Activated naive CD4-positive, alpha-beta T cell treated with anti-CD3 and anti-CD28 coated beads, Interleukin-2, amount 50 U/mL, for 24 hours (primary cell): ENCODE measurements around the gene CLN6.

ENCODE experiments used
- H3K27ac Mint-ChIP-seq: one replicate; pipeline ENCODE4 v1.8.0; 2021; ENCODE audit warnings: mild to moderate bottlenecking, mixed read lengths
- H3K27me3 Mint-ChIP-seq: one replicate; pipeline ENCODE4 v1.8.0; 2021; ENCODE audit warnings: mixed read lengths
- H3K36me3 Mint-ChIP-seq: one replicate; pipeline ENCODE4 v1.8.0; 2021; ENCODE audit warnings: mixed read lengths
- H3K4me1 Mint-ChIP-seq: one replicate; pipeline ENCODE4 v1.8.0; 2021; ENCODE audit warnings: mixed read lengths
- H3K4me3 Mint-ChIP-seq: one replicate; pipeline ENCODE4 v1.8.0; 2021; ENCODE audit warnings: mild to moderate bottlenecking, mixed read lengths
- H3K9me3 Mint-ChIP-seq: one replicate; pipeline ENCODE4 v1.8.0; 2021; ENCODE audit warnings: mixed read lengths

CLN6 gene

GRCh38 chr15:68196445-68197169 is 32.9 kb downstream of the CLN6 start:
- H3K27me3 Mint-ChIP-seq, result no peaks in the 10 kb centered on the region
- no peak overlapping the region for H3K27ac Mint-ChIP-seq
- peaks cover 9% of the 10 kb centered on the region for H3K36me3 Mint-ChIP-seq
- no peaks in the 10 kb centered on the region for H3K9me3 Mint-ChIP-seq
- H3K4me1 Mint-ChIP-seq, result peaks cover 4% of the 10 kb centered on the region
- no peak overlapping the region for H3K4me3 Mint-ChIP-seq

DNA sequence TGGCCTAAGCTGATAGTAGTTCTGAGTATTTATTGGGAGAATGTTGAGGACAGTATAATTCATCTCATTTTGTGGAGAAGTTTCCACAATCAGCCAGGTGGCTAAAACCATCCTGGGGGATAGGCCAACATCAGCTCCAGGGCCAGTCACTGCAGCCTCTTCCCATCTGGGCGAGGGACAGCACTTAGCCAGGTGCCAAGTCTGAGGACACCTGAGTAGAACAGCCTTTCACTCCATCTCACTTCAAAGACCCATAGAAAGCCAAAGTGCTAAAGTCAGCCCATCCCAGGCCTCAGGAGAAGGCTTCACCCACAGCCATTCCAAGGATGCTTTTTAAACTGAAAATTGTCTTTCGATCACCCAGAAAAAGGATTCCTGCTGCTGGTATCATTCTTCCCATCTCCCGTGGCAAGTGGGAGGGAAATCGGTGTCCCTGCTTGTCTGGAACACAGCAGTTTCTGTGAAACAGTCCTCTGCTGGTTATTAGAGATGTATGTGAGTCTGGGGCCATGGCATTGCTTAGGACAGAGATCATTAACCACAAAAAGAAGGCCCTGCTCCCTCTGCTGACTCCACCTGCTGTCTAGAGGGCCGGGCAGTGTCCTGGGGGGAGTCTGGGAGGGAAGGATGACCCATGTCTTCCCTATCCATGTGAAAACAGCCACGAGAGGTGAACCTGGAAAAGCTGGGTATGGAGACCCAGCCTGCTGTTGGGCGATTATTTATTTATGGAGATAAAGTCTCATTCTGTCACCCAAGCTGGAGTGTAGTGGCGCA is 34.0 kb downstream of the CLN6 start:
- Mint-ChIP-seq H3K4me3 (no peak overlapping the region), H3K9me3 (no peaks in the 10 kb centered on the region), H3K36me3 (peaks cover 9% of the 10 kb centered on the region), H3K27me3 (no peaks in the 10 kb centered on the region), H3K4me1 (peaks cover 3% of the 10 kb centered on the region), H3K27ac (no peak overlapping the region)

- Mint-ChIP-seq H3K4me1 (peaks cover 3% of the 10 kb centered on the region), H3K36me3 (peaks cover 16% of the 10 kb centered on the region), H3K27ac (peak overlapping the region; percentile 8), H3K9me3 (no peaks in the 10 kb centered on the region), H3K27me3 (no peaks in the 10 kb centered on the region), H3K4me3 (no peak overlapping the region)
These were observed 36.6 kb downstream of the CLN6 start for GRCh38 chr15:68192804-68193486.

GRCh38 chr15:68192117-68192516 is 37.4 kb downstream of the CLN6 start:
- Mint-ChIP-seq H3K4me1 (peaks cover 3% of the 10 kb centered on the region), H3K27ac (no peak overlapping the region), H3K4me3 (no peak overlapping the region), H3K36me3 (peaks cover 16% of the 10 kb centered on the region), H3K27me3 (no peaks in the 10 kb centered on the region), H3K9me3 (no peaks in the 10 kb centered on the region)

DNA sequence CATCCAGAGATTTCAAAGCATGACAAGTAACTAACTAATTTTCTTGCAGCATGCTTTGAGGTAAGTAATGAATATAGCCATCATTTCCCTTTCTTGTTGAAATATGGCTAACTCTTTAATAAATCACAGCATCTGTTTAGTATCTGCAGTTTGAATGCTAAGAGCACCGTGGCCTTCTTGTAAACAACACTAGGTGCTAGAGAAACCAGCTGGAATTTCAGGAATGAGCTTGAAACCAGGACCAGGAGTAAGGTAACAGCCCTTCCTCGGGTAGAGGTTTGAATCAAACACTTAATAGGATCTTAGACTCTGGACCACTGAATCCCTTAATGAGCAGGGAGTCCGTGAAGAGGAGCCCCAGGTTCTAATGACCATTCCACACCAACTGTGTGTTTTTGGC is 38.0 kb downstream of the CLN6 start:
- Mint-ChIP-seq H3K9me3 (no peaks in the 10 kb centered on the region), H3K4me1 (peaks cover 3% of the 10 kb centered on the region), H3K27me3 (no peaks in the 10 kb centered on the region), H3K4me3 (no peak overlapping the region), H3K27ac (no peak overlapping the region), H3K36me3 (peaks cover 16% of the 10 kb centered on the region)

DNA sequence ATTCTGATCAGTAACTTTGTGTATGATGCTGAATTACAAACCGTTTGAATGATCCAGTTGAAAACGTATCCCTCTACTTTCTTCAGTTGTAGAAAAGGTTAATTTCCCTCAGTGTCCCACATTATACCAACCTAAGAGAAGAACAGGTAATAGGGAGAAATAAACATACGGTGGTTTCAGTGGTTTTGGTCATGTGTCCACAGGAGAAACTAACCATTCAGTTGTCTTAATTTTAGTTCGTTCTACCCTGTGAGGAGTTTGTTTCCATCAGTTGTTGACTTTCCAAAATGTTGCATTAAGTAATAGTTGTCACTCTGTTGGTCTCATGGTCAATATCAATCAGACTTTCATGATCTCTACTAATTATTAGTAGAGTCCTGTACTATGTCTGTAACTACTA is 39.5 kb downstream of the CLN6 start:
- Mint-ChIP-seq H3K9me3 (no peaks in the 10 kb centered on the region), H3K4me3 (no peak overlapping the region), H3K36me3 (peaks cover 16% of the 10 kb centered on the region), H3K27me3 (no peaks in the 10 kb centered on the region), H3K4me1 (peaks cover 3% of the 10 kb centered on the region), H3K27ac (no peak overlapping the region)

GRCh38 chr15:68188647-68189046 is 40.9 kb downstream of the CLN6 start:
- Mint-ChIP-seq H3K4me3 (no peak overlapping the region), H3K36me3 (peaks cover 16% of the 10 kb centered on the region), H3K27ac (peak overlapping the region; percentile 11), H3K4me1 (peaks cover 3% of the 10 kb centered on the region), H3K9me3 (no peaks in the 10 kb centered on the region), H3K27me3 (no peaks in the 10 kb centered on the region)

DNA sequence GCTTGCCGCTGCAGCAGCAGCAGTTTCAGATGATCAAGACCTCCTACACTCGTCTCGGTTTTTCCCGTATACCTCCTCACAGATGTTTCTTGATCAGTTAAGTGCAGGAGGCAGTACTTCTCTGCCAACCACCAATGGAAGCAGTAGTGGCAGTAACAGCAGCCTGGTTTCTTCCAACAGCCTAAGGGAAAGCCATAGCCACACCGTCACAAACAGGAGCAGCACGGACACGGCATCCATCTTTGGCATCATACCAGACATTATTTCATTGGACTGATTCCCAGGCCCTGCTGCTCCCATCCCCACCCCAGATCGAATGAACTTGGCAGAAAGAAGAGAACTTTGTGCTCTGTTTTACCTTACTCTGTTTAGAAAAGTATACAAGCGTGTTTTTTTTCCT is 42.0 kb downstream of the CLN6 start:
- Mint-ChIP-seq H3K4me1 (no peaks in the 10 kb centered on the region), H3K27me3 (no peaks in the 10 kb centered on the region), H3K9me3 (no peaks in the 10 kb centered on the region), H3K36me3 (peaks cover 18% of the 10 kb centered on the region), H3K4me3 (no peak overlapping the region), H3K27ac (no peak overlapping the region)

DNA sequence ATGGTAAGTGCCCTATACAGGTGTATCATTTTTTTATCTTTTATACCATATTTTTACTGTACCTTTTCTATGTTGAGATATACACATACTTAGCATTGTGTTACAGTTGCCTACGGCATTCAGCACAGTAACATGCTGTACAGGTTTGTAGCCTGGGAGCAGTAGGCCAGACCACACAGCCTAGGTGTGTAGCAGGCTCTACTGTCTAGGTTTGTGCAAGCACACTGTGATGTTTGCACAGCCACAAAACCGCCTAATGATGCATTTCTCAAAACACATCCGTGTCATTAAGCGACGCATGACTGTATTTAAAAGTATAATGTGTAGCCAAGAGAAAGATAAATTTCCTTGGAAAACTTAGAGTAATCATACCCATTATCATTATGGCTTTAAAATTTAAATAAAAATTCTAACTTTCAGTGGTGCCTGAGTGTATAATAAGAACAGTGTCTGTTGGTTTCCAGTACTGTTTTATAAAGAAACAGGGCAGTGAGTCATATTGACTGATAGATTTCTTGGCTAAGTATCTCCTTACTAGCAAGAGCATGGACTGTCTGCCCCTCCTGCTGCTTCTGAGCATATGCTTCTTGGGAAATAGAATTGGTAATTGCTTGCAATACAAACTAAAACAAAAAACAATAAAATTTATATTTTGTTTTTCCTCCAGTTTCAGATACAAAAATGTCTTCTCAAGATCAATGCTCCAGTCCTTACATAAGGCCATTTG is 42.7 kb downstream of the CLN6 start:
- no peaks in the 10 kb centered on the region for H3K27me3 Mint-ChIP-seq
- no peaks in the 10 kb centered on the region for H3K9me3 Mint-ChIP-seq

DNA sequence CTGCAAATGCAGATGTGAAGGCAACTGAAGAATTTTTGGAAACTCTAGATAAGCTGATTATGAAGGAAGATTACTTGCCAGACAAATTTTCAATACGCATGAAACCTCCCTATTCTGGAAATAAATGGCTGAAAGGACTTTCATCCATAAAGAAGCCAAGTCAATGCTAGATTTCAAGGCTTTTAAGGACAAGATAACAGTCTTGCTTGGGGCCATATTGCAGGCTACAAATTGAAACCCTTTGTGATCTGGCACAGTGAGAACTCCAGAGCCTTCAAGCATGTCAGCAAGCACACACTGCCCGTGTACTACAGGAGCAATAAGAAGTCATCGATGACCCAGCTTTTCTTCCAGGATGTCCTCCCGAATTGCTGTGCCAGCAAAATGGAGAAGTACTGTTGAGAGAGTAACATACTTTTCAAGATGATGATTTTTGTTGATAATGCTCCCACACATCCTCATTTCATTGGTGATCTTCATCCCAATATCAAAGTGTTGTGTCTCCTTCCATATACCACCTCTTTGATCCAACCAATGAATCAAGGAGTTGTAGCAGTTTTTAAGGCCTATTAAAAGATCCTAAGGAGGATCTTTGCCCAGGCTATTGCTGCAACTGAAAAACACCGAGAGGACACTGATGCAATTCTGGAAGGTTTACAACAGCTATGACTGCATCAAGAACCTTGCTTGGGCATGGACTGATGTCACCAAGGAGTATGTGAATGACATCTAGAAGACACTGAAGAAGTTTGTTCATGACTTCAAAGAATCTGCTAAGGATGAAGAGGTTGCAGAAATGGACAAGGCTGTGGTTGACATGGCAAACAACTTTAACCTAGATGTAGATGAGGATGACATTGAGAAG is 44.7 kb downstream of the CLN6 start:
- Mint-ChIP-seq H3K4me1 (no peaks in the 10 kb centered on the region), H3K27ac (peak overlapping the region; percentile 35), H3K9me3 (no peaks in the 10 kb centered on the region), H3K36me3 (peaks cover 15% of the 10 kb centered on the region), H3K4me3 (no peak overlapping the region), H3K27me3 (no peaks in the 10 kb centered on the region)

More for the DNA sequence above, 42.7 kb downstream of the CLN6 start:
- Mint-ChIP-seq H3K4me1 (no peaks in the 10 kb centered on the region), H3K4me3 (no peak overlapping the region), H3K36me3 (peaks cover 13% of the 10 kb centered on the region), H3K27ac (no peak overlapping the region)

- Mint-ChIP-seq H3K27me3 (no peaks in the 10 kb centered on the region), H3K4me1 (no peaks in the 10 kb centered on the region), H3K36me3 (peaks cover 15% of the 10 kb centered on the region), H3K4me3 (no peak overlapping the region), H3K27ac (no peak overlapping the region), H3K9me3 (no peaks in the 10 kb centered on the region)
These were observed 45.8 kb downstream of the CLN6 start for GRCh38 chr15:68183616-68184315.

DNA sequence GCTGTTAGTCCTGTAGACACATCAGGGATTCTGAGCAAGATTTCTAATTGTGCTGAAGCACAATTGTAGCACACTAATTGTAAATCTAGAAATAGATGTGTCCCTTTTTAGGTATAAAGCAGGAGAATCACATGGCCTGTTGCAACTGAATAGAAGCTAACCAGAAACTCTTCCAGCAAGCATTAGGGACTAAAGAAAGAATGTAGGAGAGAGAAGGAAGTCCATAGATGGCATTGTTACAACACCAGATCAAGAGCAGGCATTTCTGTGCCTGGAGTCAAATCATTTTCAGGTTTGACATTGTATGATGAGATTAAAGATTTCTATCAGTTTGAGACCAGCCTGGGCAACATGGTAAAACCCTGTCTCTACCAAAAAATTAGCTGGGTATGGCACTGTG is 51.8 kb downstream of the CLN6 start:
- Mint-ChIP-seq H3K27ac (peak overlapping the region; percentile 38), H3K4me1 (peaks cover 3% of the 10 kb centered on the region), H3K36me3 (peaks cover 6% of the 10 kb centered on the region), H3K27me3 (no peaks in the 10 kb centered on the region), H3K9me3 (no peaks in the 10 kb centered on the region), H3K4me3 (no peak overlapping the region)

GRCh38 chr15:68176601-68177000 is 52.9 kb downstream of the CLN6 start:
- no peaks in the 10 kb centered on the region for H3K27me3 Mint-ChIP-seq

DNA sequence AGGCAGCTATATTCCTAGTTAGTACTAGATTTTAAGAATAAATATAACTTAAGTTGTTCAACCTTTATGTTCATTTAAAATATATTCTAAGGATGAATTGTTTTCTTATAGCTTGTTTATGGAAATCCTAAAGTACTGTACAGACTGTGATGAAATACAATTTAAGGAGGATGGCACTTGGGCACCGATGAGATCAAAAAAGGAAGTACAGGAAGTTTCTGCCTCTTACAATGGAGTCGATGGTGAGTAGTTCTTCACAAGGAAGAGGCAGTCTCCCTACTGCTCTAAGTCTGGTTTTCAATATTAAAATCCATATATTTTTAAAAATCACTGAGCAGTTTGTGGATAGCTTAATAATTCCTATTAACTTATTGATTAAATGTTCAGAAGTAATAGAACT is 54.0 kb downstream of the CLN6 start:
- Mint-ChIP-seq H3K9me3 (no peaks in the 10 kb centered on the region), H3K36me3 (peaks cover 7% of the 10 kb centered on the region), H3K27ac (no peak overlapping the region), H3K4me1 (peaks cover 3% of the 10 kb centered on the region), H3K4me3 (no peak overlapping the region), H3K27me3 (no peaks in the 10 kb centered on the region)

More at GRCh38 chr15:68176601-68177000, 52.9 kb downstream of the CLN6 start:
- H3K4me1 Mint-ChIP-seq, result peaks cover 3% of the 10 kb centered on the region
- no peak overlapping the region for H3K4me3 Mint-ChIP-seq
- no peak overlapping the region for H3K27ac Mint-ChIP-seq
- no peaks in the 10 kb centered on the region for H3K9me3 Mint-ChIP-seq
- H3K36me3 Mint-ChIP-seq, result peaks cover 6% of the 10 kb centered on the region
